GM23338 (cell line): ENCODE measurements around the gene COPS4. TPM values are rescaled to one million over a fixed set of nuclear protein-coding genes. Genes with fewer than 3 reads are reported as not detected.
A peak's percentile ranks its signal among the peaks of the same experiment; 100 is the strongest.

Experiments
- ATAC-seq: fragments of 200-7000 bp; cut with Tn5 transposase; 3 replicates; pipeline ENCODE4 v1.9.1; 2020
- DNase-seq: peaks from one replicate; pipeline ENCODE4 v3.0.0-alpha.2; 2015; ENCODE audit warnings: low spot score
- H2AFZ ChIP-seq: fragments of 200-600 bp; sonication (generic); 2 replicates; pipeline ENCODE4 v1.8.0; 2016; ENCODE audit warnings: antibody characterized with exemption, mild to moderate bottlenecking, moderate library complexity
- H3F3A ChIP-seq: fragments of 200-600 bp; sonication (generic); replicated peaks from 2 replicates; pipeline ENCODE4 v1.8.0; 2017; ENCODE audit warnings: antibody characterized with exemption, mixed run types, low read depth
- H3K27ac ChIP-seq: fragments of 200-600 bp; sonication (generic); 2 replicates; pipeline ENCODE4 v1.6.1; 2016; ENCODE audit warnings: low read depth
- H3K27me3 ChIP-seq: fragments of 200-600 bp; sonication (generic); 2 replicates; pipeline ENCODE4 v1.8.0; 2016; ENCODE audit warnings: mild to moderate bottlenecking, mixed run types, moderate library complexity; ENCODE audit not compliant: insufficient read depth
- H3K36me3 ChIP-seq: fragments of 200-600 bp; sonication (generic); 2 replicates; pipeline ENCODE4 v1.8.0; 2016; ENCODE audit warnings: mild to moderate bottlenecking; ENCODE audit not compliant: insufficient read depth
- H3K4me1 ChIP-seq: fragments of 200-600 bp; sonication (generic); 2 replicates; pipeline ENCODE4 v1.8.0; 2016; ENCODE audit warnings: mild to moderate bottlenecking, moderate library complexity; ENCODE audit not compliant: insufficient read depth
- H3K4me2 ChIP-seq: fragments of 200-600 bp; sonication (generic); 2 replicates; pipeline ENCODE4 v1.7.1; 2017; ENCODE audit warnings: mixed run types
- H3K4me3 ChIP-seq: fragments of 200-600 bp; sonication (generic); 2 replicates; pipeline ENCODE4 v1.6.1; 2016; ENCODE audit warnings: mixed run types
- H3K79me2 ChIP-seq: fragments of 200-600 bp; sonication (generic); replicated peaks from 2 replicates; pipeline ENCODE4 v1.8.0; 2017; ENCODE audit warnings: mild to moderate bottlenecking; ENCODE audit not compliant: insufficient read depth
- H3K9me2 ChIP-seq: fragments of 200-600 bp; sonication (generic); 2 replicates; pipeline ENCODE4 v1.8.0; 2017; ENCODE audit not compliant: insufficient read depth
- H4K20me1 ChIP-seq: fragments of 200-600 bp; sonication (generic); replicated peaks from 2 replicates; pipeline ENCODE4 v1.8.0; 2017; ENCODE audit warnings: mild to moderate bottlenecking; ENCODE audit not compliant: insufficient read depth
- H3K27ac Mint-ChIP-seq: 2 replicates; pipeline ENCODE4 v1.8.0; 2020; ENCODE audit warnings: inconsistent platforms, mild to moderate bottlenecking, moderate library complexity, mixed read lengths
- H3K27me3 Mint-ChIP-seq: 3 replicates; pipeline ENCODE4 v1.8.0; 2022; ENCODE audit warnings: low read depth, mild to moderate bottlenecking, moderate library complexity, mixed read lengths, inconsistent platforms; ENCODE audit not compliant: insufficient read depth, poor library complexity
- H3K36me3 Mint-ChIP-seq: 3 replicates; pipeline ENCODE4 v1.8.0; 2021; ENCODE audit warnings: low read depth, mild to moderate bottlenecking, inconsistent platforms, moderate library complexity, mixed read lengths
- H3K4me1 Mint-ChIP-seq: 3 replicates; pipeline ENCODE4 v1.8.0; 2020; ENCODE audit warnings: mild to moderate bottlenecking, inconsistent platforms, mixed read lengths
- H3K4me3 Mint-ChIP-seq: 3 replicates; pipeline ENCODE4 v1.8.0; 2021; ENCODE audit warnings: moderate library complexity, mild to moderate bottlenecking, inconsistent platforms, mixed read lengths
- H3K9me3 Mint-ChIP-seq: 3 replicates; pipeline ENCODE4 v1.8.0; 2020; ENCODE audit warnings: moderate library complexity, mild to moderate bottlenecking, inconsistent platforms, mixed read lengths
- CREB1 ChIP-seq: fragments of 250-450 bp; sonication (Bioruptor Pico); IDR thresholded peaks from 2 replicates; pipeline ENCODE4 v1.5.0; 2020; ENCODE audit warnings: low read depth, mild to moderate bottlenecking, moderate library complexity
- EZH2 ChIP-seq: fragments of 200-600 bp; sonication (generic); IDR thresholded peaks from one replicate; pipeline ENCODE4 v1.8.0; 2017; ENCODE audit warnings: antibody characterized with exemption, mild to moderate bottlenecking, low read depth; ENCODE audit not compliant: unreplicated experiment
- EZH2phosphoT487 ChIP-seq: fragments of 200-600 bp; sonication (generic); IDR thresholded peaks from one replicate; pipeline ENCODE4 v1.8.1; 2018; ENCODE audit warnings: antibody characterized with exemption; ENCODE audit not compliant: unreplicated experiment
- JUNB ChIP-seq: IDR thresholded peaks from one replicate; pipeline ENCODE4 v1.6.1; 2016; ENCODE audit warnings: antibody characterized with exemption; ENCODE audit not compliant: unreplicated experiment
- NANOG ChIP-seq: IDR thresholded peaks from 2 replicates; pipeline ENCODE4 v1.6.1; 2016; ENCODE audit warnings: antibody characterized with exemption, borderline replicate concordance
- POLR2AphosphoS5 ChIP-seq: IDR thresholded peaks from 2 replicates; pipeline ENCODE4 v1.6.1; 2016; ENCODE audit warnings: antibody characterized with exemption, low read depth
- STAT1 ChIP-seq: IDR thresholded peaks from one replicate; pipeline ENCODE4 v1.6.1; 2016; ENCODE audit warnings: antibody characterized with exemption; ENCODE audit not compliant: unreplicated experiment
- ZNF114 ChIP-seq: fragments of 250-450 bp; sonication (Bioruptor Pico); IDR thresholded peaks from 2 replicates; pipeline ENCODE4 v1.5.0; 2020; ENCODE audit warnings: mild to moderate bottlenecking, moderate library complexity
- ZNF331 ChIP-seq: fragments of 250-450 bp; sonication (Bioruptor Pico); IDR thresholded peaks from 2 replicates; pipeline ENCODE4 v1.5.0; 2020; ENCODE audit warnings: low read depth, mild to moderate bottlenecking, moderate library complexity
- long read RNA-seq: library from polyadenylated mRNA; unstranded; transcript quantifications from one replicate; pipeline ENCODE4 v2.0.0, GENCODE V29; 2020; ENCODE audit not compliant: unreplicated experiment
- polyA plus RNA-seq: library from polyadenylated mRNA; unstranded; fragments of >200 nt; fragmentation: Nextera tagmentation; extraction: Ambion mirVana; gene quantifications from 2 replicates; pipeline ENCODE4 v1.2.1, GENCODE V29; 2016
- total RNA-seq: library from RNA; depleted of rRNA; stranded (reverse); fragments of >200 nt; shearing (Covaris generic); gene quantifications from 2 replicates; pipeline ENCODE4 v1.2.3, GENCODE V29; 2014; rRNA removed
- TF ChIP-seq, protein P1 (sequence below): fragments of 250-450 bp; sonication (Bioruptor Pico); IDR thresholded peaks from 2 replicates; pipeline ENCODE4 v1.5.0; 2020; ENCODE audit warnings: mild to moderate bottlenecking, moderate library complexity
- TF ChIP-seq, protein P2 (sequence below), 2 experiments: fragments of 200-600 bp in 1 of 2; sonication (generic) in 1 of 2; conservative IDR thresholded peaks; 2 replicates each; pipeline versions ENCODE4 v1.5.1 to v1.6.1; 2016 to 2017; ENCODE audit warnings: antibody characterized with exemption in 2 of 2, low read depth in 2 of 2, mild to moderate bottlenecking in 2 of 2, moderate library complexity in 1 of 2
- TF ChIP-seq, protein P3 (sequence below): IDR thresholded peaks from one replicate; pipeline ENCODE4 v1.6.1; 2018; ENCODE audit warnings: antibody characterized with exemption; ENCODE audit not compliant: unreplicated experiment

Gene COPS4
- total RNA-seq (34.2 and 46.6 TPM in 2 replicates), polyA plus RNA-seq (19.9 and 23.7 TPM in 2 replicates)
- long read RNA-seq, transcript COPS4-201 (10 exons, 1,744 nt) = major isoform, 50 of 55 reads
- long read RNA-seq, partial matches to known transcripts = 2 of 55 reads
- long read RNA-seq, other reads (novel, unspliced or antisense) = 2 of 55 reads

DNA sequence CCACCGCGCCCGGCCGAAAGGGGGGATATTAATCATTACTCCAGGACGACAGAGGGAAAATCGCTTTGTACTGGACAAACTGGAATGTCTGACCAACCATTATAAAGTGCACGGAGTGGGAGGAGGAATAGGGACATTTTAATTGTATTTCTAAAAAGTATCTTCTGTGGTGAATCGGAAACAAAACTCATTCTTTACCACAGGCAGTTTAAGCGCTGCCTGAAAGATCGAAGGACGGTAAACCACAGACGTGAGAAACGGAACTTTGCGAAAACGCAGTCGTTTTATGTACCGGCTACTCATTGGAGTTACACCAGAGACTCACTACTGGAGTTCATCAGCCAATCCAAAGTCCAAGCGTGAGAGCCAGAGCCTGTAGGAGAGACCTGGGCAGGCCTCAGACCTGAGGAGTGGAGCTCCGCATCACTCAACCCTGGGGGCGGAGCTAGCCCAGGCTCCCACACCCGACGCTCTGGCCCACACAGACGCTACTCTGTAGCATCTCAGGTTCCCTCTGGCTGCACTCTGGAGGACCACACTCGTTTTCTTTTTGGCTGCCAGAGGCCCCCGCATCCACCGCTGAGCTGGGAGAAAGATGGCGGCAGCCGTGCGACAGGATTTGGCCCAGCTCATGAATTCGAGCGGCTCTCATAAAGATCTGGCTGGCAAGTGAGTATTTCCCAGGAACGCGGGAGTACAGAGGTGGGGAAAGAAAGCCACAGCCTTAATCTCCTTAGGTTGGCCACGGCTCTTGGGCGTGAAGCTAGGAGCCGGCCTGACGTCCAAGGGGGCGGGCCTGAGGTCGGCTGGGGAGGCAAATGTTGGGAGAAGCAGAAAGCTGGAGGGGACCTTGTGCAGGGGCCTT lies at the start of gene COPS4:
Gene COPS4 (plus strand): TSS at position 554 of the 865 bp plus-strand sequence. CDS start 42 bp downstream, at position 596.
- Histone ChIP-seq H3K4me3 (peak within 1 kb of the TSS; percentile 89), H3K9me2 (no peaks in the 10 kb centered on the region; the same call in 1 of the 2 replicates), H3K4me1 (no peaks in the 10 kb centered on the region; the same call in 1 of the 2 replicates), H3K27me3 (no peaks in the 10 kb centered on the region), H4K20me1 (no peaks in the 10 kb centered on the region; the same call in none of the 2 replicates), H3K79me2 (peaks cover 46% of the 10 kb centered on the region), H3F3A (no peaks in the 10 kb centered on the region), H3K27ac (peak within 1 kb of the TSS; percentile 96), H3K36me3 (no peaks in the 10 kb centered on the region), H2AFZ (peak within 1 kb of the TSS; percentile 97), H3K4me2 (peak within 1 kb of the TSS; percentile 99)
- H3K4me1 Mint-ChIP-seq = no peaks in the 10 kb centered on the region; the same call in 2 of the 3 replicates
- H3K27ac Mint-ChIP-seq = peak within 1 kb of the TSS; percentile 98
- DNase-seq (peak; percentile 99), ATAC-seq (peak; percentile 99)
- peaks cover 11% of the 10 kb centered on the region for H3K27me3 Mint-ChIP-seq
- no peaks in the 10 kb centered on the region; the same call in 2 of the 3 replicates for H3K9me3 Mint-ChIP-seq
- peak within 1 kb of the TSS; percentile 95 for H3K4me3 Mint-ChIP-seq
- no peaks in the 10 kb centered on the region for H3K36me3 Mint-ChIP-seq
- TF ChIP-seq EZH2 = no peak
- TF ChIP-seq, protein P1, sequence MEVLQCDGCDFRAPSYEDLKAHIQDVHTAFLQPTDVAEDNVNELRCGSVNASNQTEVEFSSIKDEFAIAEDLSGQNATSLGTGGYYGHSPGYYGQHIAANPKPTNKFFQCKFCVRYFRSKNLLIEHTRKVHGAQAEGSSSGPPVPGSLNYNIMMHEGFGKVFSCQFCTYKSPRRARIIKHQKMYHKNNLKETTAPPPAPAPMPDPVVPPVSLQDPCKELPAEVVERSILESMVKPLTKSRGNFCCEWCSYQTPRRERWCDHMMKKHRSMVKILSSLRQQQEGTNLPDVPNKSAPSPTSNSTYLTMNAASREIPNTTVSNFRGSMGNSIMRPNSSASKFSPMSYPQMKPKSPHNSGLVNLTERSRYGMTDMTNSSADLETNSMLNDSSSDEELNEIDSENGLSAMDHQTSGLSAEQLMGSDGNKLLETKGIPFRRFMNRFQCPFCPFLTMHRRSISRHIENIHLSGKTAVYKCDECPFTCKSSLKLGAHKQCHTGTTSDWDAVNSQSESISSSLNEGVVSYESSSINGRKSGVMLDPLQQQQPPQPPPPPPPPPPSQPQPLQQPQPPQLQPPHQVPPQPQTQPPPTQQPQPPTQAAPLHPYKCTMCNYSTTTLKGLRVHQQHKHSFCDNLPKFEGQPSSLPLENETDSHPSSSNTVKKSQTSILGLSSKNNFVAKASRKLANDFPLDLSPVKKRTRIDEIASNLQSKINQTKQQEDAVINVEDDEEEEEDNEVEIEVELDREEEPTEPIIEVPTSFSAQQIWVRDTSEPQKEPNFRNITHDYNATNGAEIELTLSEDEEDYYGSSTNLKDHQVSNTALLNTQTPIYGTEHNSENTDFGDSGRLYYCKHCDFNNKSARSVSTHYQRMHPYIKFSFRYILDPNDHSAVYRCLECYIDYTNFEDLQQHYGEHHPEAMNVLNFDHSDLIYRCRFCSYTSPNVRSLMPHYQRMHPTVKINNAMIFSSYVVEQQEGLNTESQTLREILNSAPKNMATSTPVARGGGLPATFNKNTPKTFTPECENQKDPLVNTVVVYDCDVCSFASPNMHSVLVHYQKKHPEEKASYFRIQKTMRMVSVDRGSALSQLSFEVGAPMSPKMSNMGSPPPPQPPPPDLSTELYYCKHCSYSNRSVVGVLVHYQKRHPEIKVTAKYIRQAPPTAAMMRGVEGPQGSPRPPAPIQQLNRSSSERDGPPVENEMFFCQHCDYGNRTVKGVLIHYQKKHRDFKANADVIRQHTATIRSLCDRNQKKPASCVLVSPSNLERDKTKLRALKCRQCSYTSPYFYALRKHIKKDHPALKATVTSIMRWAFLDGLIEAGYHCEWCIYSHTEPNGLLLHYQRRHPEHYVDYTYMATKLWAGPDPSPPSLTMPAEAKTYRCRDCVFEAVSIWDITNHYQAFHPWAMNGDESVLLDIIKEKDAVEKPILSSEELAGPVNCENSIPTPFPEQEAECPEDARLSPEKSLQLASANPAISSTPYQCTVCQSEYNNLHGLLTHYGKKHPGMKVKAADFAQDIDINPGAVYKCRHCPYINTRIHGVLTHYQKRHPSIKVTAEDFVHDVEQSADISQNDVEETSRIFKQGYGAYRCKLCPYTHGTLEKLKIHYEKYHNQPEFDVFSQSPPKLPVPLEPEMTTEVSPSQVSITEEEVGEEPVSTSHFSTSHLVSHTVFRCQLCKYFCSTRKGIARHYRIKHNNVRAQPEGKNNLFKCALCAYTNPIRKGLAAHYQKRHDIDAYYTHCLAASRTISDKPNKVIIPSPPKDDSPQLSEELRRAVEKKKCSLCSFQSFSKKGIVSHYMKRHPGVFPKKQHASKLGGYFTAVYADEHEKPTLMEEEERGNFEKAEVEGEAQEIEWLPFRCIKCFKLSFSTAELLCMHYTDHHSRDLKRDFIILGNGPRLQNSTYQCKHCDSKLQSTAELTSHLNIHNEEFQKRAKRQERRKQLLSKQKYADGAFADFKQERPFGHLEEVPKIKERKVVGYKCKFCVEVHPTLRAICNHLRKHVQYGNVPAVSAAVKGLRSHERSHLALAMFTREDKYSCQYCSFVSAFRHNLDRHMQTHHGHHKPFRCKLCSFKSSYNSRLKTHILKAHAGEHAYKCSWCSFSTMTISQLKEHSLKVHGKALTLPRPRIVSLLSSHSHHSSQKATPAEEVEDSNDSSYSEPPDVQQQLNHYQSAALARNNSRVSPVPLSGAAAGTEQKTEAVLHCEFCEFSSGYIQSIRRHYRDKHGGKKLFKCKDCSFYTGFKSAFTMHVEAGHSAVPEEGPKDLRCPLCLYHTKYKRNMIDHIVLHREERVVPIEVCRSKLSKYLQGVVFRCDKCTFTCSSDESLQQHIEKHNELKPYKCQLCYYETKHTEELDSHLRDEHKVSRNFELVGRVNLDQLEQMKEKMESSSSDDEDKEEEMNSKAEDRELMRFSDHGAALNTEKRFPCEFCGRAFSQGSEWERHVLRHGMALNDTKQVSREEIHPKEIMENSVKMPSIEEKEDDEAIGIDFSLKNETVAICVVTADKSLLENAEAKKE = no peak
- TF ChIP-seq POLR2AphosphoS5 = peak; percentile 86
- TF ChIP-seq ZNF114 (CRISPR knock-in tag) = 0 out of 2 replicates have a peak, but pooled peaks have one; percentile 42
- TF ChIP-seq, protein P2, sequence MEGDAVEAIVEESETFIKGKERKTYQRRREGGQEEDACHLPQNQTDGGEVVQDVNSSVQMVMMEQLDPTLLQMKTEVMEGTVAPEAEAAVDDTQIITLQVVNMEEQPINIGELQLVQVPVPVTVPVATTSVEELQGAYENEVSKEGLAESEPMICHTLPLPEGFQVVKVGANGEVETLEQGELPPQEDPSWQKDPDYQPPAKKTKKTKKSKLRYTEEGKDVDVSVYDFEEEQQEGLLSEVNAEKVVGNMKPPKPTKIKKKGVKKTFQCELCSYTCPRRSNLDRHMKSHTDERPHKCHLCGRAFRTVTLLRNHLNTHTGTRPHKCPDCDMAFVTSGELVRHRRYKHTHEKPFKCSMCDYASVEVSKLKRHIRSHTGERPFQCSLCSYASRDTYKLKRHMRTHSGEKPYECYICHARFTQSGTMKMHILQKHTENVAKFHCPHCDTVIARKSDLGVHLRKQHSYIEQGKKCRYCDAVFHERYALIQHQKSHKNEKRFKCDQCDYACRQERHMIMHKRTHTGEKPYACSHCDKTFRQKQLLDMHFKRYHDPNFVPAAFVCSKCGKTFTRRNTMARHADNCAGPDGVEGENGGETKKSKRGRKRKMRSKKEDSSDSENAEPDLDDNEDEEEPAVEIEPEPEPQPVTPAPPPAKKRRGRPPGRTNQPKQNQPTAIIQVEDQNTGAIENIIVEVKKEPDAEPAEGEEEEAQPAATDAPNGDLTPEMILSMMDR (conservative IDR thresholded peaks at IDR 0.05; ENCODE audit: low read depth in 2 of 2) = peak; percentile 17 to 48; a peak in 3 of 4 replicates
- TF ChIP-seq, protein P3, sequence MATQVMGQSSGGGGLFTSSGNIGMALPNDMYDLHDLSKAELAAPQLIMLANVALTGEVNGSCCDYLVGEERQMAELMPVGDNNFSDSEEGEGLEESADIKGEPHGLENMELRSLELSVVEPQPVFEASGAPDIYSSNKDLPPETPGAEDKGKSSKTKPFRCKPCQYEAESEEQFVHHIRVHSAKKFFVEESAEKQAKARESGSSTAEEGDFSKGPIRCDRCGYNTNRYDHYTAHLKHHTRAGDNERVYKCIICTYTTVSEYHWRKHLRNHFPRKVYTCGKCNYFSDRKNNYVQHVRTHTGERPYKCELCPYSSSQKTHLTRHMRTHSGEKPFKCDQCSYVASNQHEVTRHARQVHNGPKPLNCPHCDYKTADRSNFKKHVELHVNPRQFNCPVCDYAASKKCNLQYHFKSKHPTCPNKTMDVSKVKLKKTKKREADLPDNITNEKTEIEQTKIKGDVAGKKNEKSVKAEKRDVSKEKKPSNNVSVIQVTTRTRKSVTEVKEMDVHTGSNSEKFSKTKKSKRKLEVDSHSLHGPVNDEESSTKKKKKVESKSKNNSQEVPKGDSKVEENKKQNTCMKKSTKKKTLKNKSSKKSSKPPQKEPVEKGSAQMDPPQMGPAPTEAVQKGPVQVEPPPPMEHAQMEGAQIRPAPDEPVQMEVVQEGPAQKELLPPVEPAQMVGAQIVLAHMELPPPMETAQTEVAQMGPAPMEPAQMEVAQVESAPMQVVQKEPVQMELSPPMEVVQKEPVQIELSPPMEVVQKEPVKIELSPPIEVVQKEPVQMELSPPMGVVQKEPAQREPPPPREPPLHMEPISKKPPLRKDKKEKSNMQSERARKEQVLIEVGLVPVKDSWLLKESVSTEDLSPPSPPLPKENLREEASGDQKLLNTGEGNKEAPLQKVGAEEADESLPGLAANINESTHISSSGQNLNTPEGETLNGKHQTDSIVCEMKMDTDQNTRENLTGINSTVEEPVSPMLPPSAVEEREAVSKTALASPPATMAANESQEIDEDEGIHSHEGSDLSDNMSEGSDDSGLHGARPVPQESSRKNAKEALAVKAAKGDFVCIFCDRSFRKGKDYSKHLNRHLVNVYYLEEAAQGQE = peak; percentile 14
- TF ChIP-seq EZH2phosphoT487 = no peak
- TF ChIP-seq ZNF331 (CRISPR knock-in tag) = no peak
- no peak for TF ChIP-seq JUNB
- TF ChIP-seq CREB1 (CRISPR knock-in tag) = peak; percentile 81
- no peak for TF ChIP-seq STAT1
- no peak for TF ChIP-seq NANOG
